ENCODE data around the gene TMEM37. TPM values are rescaled to one million over a fixed set of nuclear protein-coding genes. Genes with fewer than 3 reads are reported as not detected.

The TMEM37 gene
- polyA plus RNA-seq, 1 of the 3 experiments (the other 2 are of a cell fraction): 0.25 TPM

GRCh38 chr2:119393971-119394748, 37.5 kb upstream of the TMEM37 start:
- no peaks in the 10 kb centered on the region for H3K9me3 ChIP-seq
- no peaks in the 10 kb centered on the region for H3K36me3 ChIP-seq (replicated peaks in 1 of 2; ENCODE audit: control insufficient read depth in 1 of 2, insufficient read depth in 2 of 2, low read length in 1 of 2)
- POLR2A ChIA-PET: no interaction called here
- no peak overlapping the region for H3K9ac ChIP-seq
- 68% methylated on average over 3 of the region's 3 CpGs for WGBS (ENCODE audit: low lambda C conversion rate)
- TF ChIP-seq CHD2 (IDR thresholded peaks at IDR 0.05; ENCODE audit: low read length, partially characterized antibody): no peak
- no peak for TF ChIP-seq POLR2AphosphoS5 (IDR thresholded peaks at IDR 0.05; ENCODE audit: low read depth, low read length)
- TF ChIP-seq ELF1 (IDR thresholded peaks at IDR 0.05): no peak
- no peak for TF ChIP-seq TEAD4 (IDR thresholded peaks at IDR 0.05; ENCODE audit: borderline replicate concordance, insufficient read depth)
- no peak for TF ChIP-seq EZH2phosphoT487 (IDR thresholded peaks at IDR 0.05; ENCODE audit: borderline replicate concordance, low read depth)
- TF ChIP-seq EP300 (IDR thresholded peaks at IDR 0.05; ENCODE audit: borderline replicate concordance in 1 of 2, low read depth in 1 of 2, low read length in 1 of 2): no peak
- no peak for TF ChIP-seq FOXJ3 (CRISPR knock-in tag; IDR thresholded peaks at IDR 0.05)
- TF ChIP-seq NFIC (IDR thresholded peaks at IDR 0.05; ENCODE audit: borderline replicate concordance): no peak
- no peak for TF ChIP-seq RFX5 (IDR thresholded peaks at IDR 0.05; ENCODE audit: low read length)
- TF ChIP-seq, protein P1, sequence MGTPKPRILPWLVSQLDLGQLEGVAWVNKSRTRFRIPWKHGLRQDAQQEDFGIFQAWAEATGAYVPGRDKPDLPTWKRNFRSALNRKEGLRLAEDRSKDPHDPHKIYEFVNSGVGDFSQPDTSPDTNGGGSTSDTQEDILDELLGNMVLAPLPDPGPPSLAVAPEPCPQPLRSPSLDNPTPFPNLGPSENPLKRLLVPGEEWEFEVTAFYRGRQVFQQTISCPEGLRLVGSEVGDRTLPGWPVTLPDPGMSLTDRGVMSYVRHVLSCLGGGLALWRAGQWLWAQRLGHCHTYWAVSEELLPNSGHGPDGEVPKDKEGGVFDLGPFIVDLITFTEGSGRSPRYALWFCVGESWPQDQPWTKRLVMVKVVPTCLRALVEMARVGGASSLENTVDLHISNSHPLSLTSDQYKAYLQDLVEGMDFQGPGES (IDR thresholded peaks at IDR 0.05; ENCODE audit: low read depth, low read length): no peak
- no peak for TF ChIP-seq MEF2A (IDR thresholded peaks at IDR 0.05; ENCODE audit: borderline replicate concordance, low read depth)
- TF ChIP-seq TCF12 (IDR thresholded peaks at IDR 0.05): no peak
- no peak for TF ChIP-seq JUND (IDR thresholded peaks at IDR 0.05)
- H3K4me1 ChIP-seq (ENCODE audit: control insufficient read depth in 1 of 2, insufficient read depth in 2 of 2, low read depth in 1 of 2, low read length in 1 of 2): peaks cover 6 to 12% of the 10 kb centered on the region in 2 experiments; a peak in 3 of 4 replicates
- no peak overlapping the region for H3K4me3 ChIP-seq (ENCODE audit: low read depth in 2 of 2, low read length in 1 of 2)
- H4K20me1 ChIP-seq (ENCODE audit: insufficient read depth): no peaks in the 10 kb centered on the region
- CTCF ChIA-PET: interaction anchor here (1.2 kb wide), 1 partner anchor 12 kb away, joined by 4 read pairs; no protein-coding TSS in a partner anchor
- no peak for DNase-seq
- no peak overlapping the region for H3K4me2 ChIP-seq
- no peak overlapping the region for H3K27ac ChIP-seq (ENCODE audit: low read depth in 2 of 2, low read length in 1 of 2)
- no peaks in the 10 kb centered on the region for H3K27me3 ChIP-seq (ENCODE audit: insufficient read depth)
- H2AFZ ChIP-seq (ENCODE audit: low read depth): no peak overlapping the region
- H3K79me2 ChIP-seq (ENCODE audit: insufficient read depth): no peaks in the 10 kb centered on the region
- H3K9me2 ChIP-seq: no peaks in the 10 kb centered on the region
- no peaks in the 10 kb centered on the region for H3F3A ChIP-seq (replicated peaks; ENCODE audit: insufficient read depth)

DNA sequence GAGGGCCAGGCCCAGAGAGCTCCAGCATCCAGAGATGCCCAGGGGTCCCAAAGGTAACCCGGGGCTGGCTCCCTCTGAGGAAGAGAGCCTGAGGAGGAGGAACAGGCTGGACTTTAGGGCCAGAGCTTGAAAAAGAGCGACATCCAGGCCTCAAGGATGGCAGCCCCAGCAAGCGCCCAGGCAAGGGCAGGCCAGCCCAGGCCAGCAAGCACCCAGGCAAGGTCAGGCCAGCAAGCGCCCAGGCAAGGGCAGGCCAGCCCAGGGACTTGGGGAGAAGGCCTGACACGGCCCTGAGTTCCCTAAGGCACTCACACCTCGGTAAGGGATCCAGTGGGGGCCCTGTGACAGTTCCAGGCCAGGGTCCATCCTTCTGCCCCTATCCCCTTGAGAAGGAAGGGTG, 34.5 kb upstream of the TMEM37 start:
- 35% methylated on average over 6 of the region's 6 CpGs for WGBS (ENCODE audit: low lambda C conversion rate)
- Histone ChIP-seq H2AFZ (ENCODE audit: low read depth) (no peak overlapping the region), H3K4me1 (ENCODE audit: control insufficient read depth in 1 of 2, insufficient read depth in 2 of 2, low read depth in 1 of 2, low read length in 1 of 2) (no peaks in the 10 kb centered on the region), H3F3A (replicated peaks; ENCODE audit: insufficient read depth) (no peaks in the 10 kb centered on the region), H3K9ac (no peak overlapping the region), H3K36me3 (replicated peaks in 1 of 2; ENCODE audit: control insufficient read depth in 1 of 2, insufficient read depth in 2 of 2, low read length in 1 of 2) (no peaks in the 10 kb centered on the region), H3K9me3 (no peaks in the 10 kb centered on the region), H4K20me1 (ENCODE audit: insufficient read depth) (no peaks in the 10 kb centered on the region), H3K4me2 (no peak overlapping the region), H3K79me2 (ENCODE audit: insufficient read depth) (no peaks in the 10 kb centered on the region), H3K4me3 (ENCODE audit: low read depth in 2 of 2, low read length in 1 of 2) (no peak overlapping the region), H3K27me3 (ENCODE audit: insufficient read depth) (no peaks in the 10 kb centered on the region; the same call in 1 of the 2 replicates), H3K27ac (ENCODE audit: low read depth in 2 of 2, low read length in 1 of 2) (no peak overlapping the region), H3K9me2 (no peaks in the 10 kb centered on the region)
- ChIA-PET POLR2A (no interaction called here), CTCF (interaction anchor here (1.1 to 1.2 kb wide), 2 partner anchors 79 kb away, joined by 3 to 4 read pairs; no protein-coding TSS in a partner anchor)
- no peak for DNase-seq
- TF ChIP-seq MXI1 (IDR thresholded peaks at IDR 0.05; ENCODE audit: low read depth, low read length) (no peak), FOXJ3 (CRISPR knock-in tag; IDR thresholded peaks at IDR 0.05) (no peak), NRF1 (IDR thresholded peaks at IDR 0.05; ENCODE audit: low read depth, low read length) (no peak), CHD2 (IDR thresholded peaks at IDR 0.05; ENCODE audit: low read length, partially characterized antibody) (no peak), GATA2 (CRISPR knock-in tag; IDR thresholded peaks at IDR 0.05) (no peak), FOSL2 (IDR thresholded peaks at IDR 0.05; ENCODE audit: borderline replicate concordance, low read depth) (no peak), ELF1 (IDR thresholded peaks at IDR 0.05) (no peak), TCF12 (IDR thresholded peaks at IDR 0.05) (no peak)
- TF ChIP-seq, protein P2, sequence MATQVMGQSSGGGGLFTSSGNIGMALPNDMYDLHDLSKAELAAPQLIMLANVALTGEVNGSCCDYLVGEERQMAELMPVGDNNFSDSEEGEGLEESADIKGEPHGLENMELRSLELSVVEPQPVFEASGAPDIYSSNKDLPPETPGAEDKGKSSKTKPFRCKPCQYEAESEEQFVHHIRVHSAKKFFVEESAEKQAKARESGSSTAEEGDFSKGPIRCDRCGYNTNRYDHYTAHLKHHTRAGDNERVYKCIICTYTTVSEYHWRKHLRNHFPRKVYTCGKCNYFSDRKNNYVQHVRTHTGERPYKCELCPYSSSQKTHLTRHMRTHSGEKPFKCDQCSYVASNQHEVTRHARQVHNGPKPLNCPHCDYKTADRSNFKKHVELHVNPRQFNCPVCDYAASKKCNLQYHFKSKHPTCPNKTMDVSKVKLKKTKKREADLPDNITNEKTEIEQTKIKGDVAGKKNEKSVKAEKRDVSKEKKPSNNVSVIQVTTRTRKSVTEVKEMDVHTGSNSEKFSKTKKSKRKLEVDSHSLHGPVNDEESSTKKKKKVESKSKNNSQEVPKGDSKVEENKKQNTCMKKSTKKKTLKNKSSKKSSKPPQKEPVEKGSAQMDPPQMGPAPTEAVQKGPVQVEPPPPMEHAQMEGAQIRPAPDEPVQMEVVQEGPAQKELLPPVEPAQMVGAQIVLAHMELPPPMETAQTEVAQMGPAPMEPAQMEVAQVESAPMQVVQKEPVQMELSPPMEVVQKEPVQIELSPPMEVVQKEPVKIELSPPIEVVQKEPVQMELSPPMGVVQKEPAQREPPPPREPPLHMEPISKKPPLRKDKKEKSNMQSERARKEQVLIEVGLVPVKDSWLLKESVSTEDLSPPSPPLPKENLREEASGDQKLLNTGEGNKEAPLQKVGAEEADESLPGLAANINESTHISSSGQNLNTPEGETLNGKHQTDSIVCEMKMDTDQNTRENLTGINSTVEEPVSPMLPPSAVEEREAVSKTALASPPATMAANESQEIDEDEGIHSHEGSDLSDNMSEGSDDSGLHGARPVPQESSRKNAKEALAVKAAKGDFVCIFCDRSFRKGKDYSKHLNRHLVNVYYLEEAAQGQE (IDR thresholded peaks at IDR 0.05; ENCODE audit: low read depth, low read length): no peak
- TF ChIP-seq, protein P3, sequence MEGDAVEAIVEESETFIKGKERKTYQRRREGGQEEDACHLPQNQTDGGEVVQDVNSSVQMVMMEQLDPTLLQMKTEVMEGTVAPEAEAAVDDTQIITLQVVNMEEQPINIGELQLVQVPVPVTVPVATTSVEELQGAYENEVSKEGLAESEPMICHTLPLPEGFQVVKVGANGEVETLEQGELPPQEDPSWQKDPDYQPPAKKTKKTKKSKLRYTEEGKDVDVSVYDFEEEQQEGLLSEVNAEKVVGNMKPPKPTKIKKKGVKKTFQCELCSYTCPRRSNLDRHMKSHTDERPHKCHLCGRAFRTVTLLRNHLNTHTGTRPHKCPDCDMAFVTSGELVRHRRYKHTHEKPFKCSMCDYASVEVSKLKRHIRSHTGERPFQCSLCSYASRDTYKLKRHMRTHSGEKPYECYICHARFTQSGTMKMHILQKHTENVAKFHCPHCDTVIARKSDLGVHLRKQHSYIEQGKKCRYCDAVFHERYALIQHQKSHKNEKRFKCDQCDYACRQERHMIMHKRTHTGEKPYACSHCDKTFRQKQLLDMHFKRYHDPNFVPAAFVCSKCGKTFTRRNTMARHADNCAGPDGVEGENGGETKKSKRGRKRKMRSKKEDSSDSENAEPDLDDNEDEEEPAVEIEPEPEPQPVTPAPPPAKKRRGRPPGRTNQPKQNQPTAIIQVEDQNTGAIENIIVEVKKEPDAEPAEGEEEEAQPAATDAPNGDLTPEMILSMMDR (IDR thresholded peaks at IDR 0.05): no peak
- TF ChIP-seq, protein P4, sequence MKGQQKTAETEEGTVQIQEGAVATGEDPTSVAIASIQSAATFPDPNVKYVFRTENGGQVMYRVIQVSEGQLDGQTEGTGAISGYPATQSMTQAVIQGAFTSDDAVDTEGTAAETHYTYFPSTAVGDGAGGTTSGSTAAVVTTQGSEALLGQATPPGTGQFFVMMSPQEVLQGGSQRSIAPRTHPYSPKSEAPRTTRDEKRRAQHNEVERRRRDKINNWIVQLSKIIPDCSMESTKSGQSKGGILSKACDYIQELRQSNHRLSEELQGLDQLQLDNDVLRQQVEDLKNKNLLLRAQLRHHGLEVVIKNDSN (IDR thresholded peaks at IDR 0.05; ENCODE audit: borderline replicate concordance, low read depth): no peak

All from SK-N-SH (cell line).